Mesenchymal stem cell (in vitro differentiated cells and primary cell): ENCODE data around the gene OSGIN1.

Experiments used
- DNase-seq: peaks from one replicate; pipeline ENCODE4 v3.0.0-alpha.2; 2013
- H2AFZ ChIP-seq: one replicate; pipeline ENCODE4 v1.6.1; 2013; ENCODE audit warnings: low read depth, mild to moderate bottlenecking, control low read depth, inconsistent platforms, low read length, moderate library complexity
- H2AK5ac ChIP-seq: 2 replicates; pipeline ENCODE4 v1.6.1; 2013; ENCODE audit warnings: low read length, moderate library complexity, mild to moderate bottlenecking, inconsistent platforms; ENCODE audit not compliant: severe bottlenecking
- H2BK120ac ChIP-seq: one replicate; pipeline ENCODE4 v1.6.1; 2013; ENCODE audit warnings: low read depth, mild to moderate bottlenecking, inconsistent platforms, low read length, moderate library complexity
- H2BK12ac ChIP-seq, 2 experiments: one replicate each; pipeline ENCODE4 v1.6.1; 2013; ENCODE audit warnings: inconsistent platforms in 2 of 2, low read length in 2 of 2, mild to moderate bottlenecking in 2 of 2, moderate library complexity in 2 of 2, control low read depth in 1 of 2
- H2BK15ac ChIP-seq: one replicate; pipeline ENCODE4 v1.6.1; 2013; ENCODE audit warnings: mild to moderate bottlenecking, low read depth, inconsistent platforms; ENCODE audit not compliant: poor library complexity, severe bottlenecking
- H2BK5ac ChIP-seq: 2 replicates; pipeline ENCODE4 v1.6.1; 2013; ENCODE audit warnings: low read depth, mild to moderate bottlenecking, low read length, control low read depth, inconsistent platforms; ENCODE audit not compliant: poor library complexity, severe bottlenecking
- H3K14ac ChIP-seq, 2 experiments: one replicate each; pipeline ENCODE4 v1.6.1; 2013; ENCODE audit warnings: inconsistent platforms in 2 of 2, low read length in 2 of 2, control low read depth in 1 of 2, mild to moderate bottlenecking in 1 of 2, moderate library complexity in 1 of 2
- H3K18ac ChIP-seq, 2 experiments: one replicate each; pipeline ENCODE4 v1.6.1; 2013; ENCODE audit warnings: inconsistent platforms in 2 of 2, low read length in 2 of 2, control low read depth in 1 of 2, low read depth in 1 of 2, mild to moderate bottlenecking in 1 of 2
- H3K23ac ChIP-seq, 2 experiments: one replicate each; pipeline ENCODE4 v1.6.1; 2013; ENCODE audit warnings: inconsistent platforms in 2 of 2, low read length in 2 of 2, mild to moderate bottlenecking in 2 of 2, moderate library complexity in 2 of 2, control low read depth in 1 of 2
- H3K27ac ChIP-seq: 2 replicates; pipeline ENCODE4 v1.5.1; 2013; ENCODE audit warnings: mild to moderate bottlenecking, moderate library complexity, low read length, control low read depth, inconsistent platforms; ENCODE audit not compliant: poor library complexity, severe bottlenecking
- H3K27me3 ChIP-seq, 2 experiments: 2 replicates each; pipeline versions ENCODE4 v1.6.1 to v1.7.0; 2013; ENCODE audit warnings: low read length in 2 of 2, mild to moderate bottlenecking in 2 of 2, moderate library complexity in 2 of 2, control low read depth in 1 of 2, inconsistent platforms in 1 of 2; ENCODE audit not compliant: control insufficient read depth in 1 of 2, insufficient read depth in 1 of 2
- H3K36me3 ChIP-seq, 2 experiments: 2 replicates each; pipeline versions ENCODE4 v1.6.1 to v1.7.0; 2013; ENCODE audit warnings: low read length in 2 of 2, control low read depth in 1 of 2, inconsistent platforms in 1 of 2, low read depth in 1 of 2, mild to moderate bottlenecking in 1 of 2; ENCODE audit not compliant: insufficient read depth in 2 of 2, control insufficient read depth in 1 of 2
- H3K4ac ChIP-seq, 2 experiments: one replicate each; pipeline ENCODE4 v1.6.1; 2013; ENCODE audit warnings: inconsistent platforms in 2 of 2, low read length in 2 of 2, mild to moderate bottlenecking in 2 of 2, moderate library complexity in 2 of 2, control low read depth in 1 of 2, low read depth in 1 of 2
- H3K4me1 ChIP-seq: 2 replicates; pipeline ENCODE4 v1.6.1; 2013; ENCODE audit warnings: low read depth, low read length, control low read depth; ENCODE audit not compliant: control insufficient read depth, insufficient read depth
- H3K4me2 ChIP-seq: 2 replicates; pipeline ENCODE4 v1.6.1; 2013; ENCODE audit warnings: low read length, mild to moderate bottlenecking, inconsistent platforms; ENCODE audit not compliant: poor library complexity, severe bottlenecking
- H3K4me3 ChIP-seq, 2 experiments: 2 replicates each; pipeline versions ENCODE4 v1.5.1 to v1.7.0; 2013; ENCODE audit warnings: low read length in 2 of 2, mild to moderate bottlenecking in 2 of 2, control low read depth in 1 of 2, low read depth in 1 of 2; ENCODE audit not compliant: insufficient read depth in 1 of 2
- H3K79me1 ChIP-seq: replicated peaks from 2 replicates; pipeline ENCODE4 v1.6.1; 2013; ENCODE audit warnings: mild to moderate bottlenecking, control low read depth, low read length, inconsistent platforms; ENCODE audit not compliant: poor library complexity, severe bottlenecking
- H3K9ac ChIP-seq: 2 replicates; pipeline ENCODE4 v1.7.0; 2013; ENCODE audit warnings: mild to moderate bottlenecking, low read length, moderate library complexity
- H3K9me3 ChIP-seq: 2 replicates; pipeline ENCODE4 v1.7.0; 2013; ENCODE audit warnings: mild to moderate bottlenecking, low read length; ENCODE audit not compliant: control insufficient read depth
- H4K8ac ChIP-seq: one replicate; pipeline ENCODE4 v1.6.1; 2013; ENCODE audit warnings: inconsistent platforms, mild to moderate bottlenecking, low read length, moderate library complexity
- H4K91ac ChIP-seq: one replicate; pipeline ENCODE4 v1.6.1; 2013; ENCODE audit warnings: mild to moderate bottlenecking, low read length, inconsistent platforms
- WGBS: methylation state at CpG from one replicate; pipeline ENCODE4 v1.1.7; 2013; ENCODE audit warnings: mixed read lengths; 5-methylcytosine and 5-hydroxymethylcytosine counted together

Gene OSGIN1

DNA sequence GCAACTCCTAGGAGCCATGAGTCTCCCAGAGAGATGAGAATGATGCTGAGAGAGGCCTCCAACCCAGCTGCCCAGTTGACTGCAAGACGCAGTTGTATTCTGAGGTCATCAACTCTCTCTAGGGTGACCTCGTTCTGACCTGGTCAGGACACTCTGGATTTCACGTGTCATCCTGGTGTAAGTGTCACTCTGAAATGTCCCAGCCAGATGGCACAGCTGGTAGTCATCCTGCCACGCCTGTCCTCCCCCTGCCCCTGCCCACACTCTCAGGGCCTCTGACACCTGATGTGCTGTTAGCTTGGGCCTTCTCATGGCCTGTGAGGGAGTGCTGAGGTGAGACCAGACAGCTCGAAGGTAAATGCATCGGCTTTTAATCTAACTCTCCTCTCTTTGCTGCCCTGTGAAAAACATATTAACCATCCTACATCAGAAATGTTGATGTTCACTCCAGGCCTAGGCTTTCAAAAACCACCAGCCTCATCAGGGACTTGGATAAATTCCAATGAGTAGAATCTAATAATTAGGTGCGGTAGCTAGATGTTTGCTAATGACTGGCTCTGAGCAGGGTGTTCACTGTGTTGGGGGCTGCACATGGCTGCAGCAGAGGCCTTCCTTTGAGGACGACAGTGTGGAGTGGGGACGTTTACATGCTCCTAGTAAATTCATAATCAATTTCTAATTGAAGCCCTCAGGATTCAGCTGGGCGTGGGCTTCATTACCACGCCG is 40.4 kb upstream of the OSGIN1 start:
- H2BK15ac ChIP-seq = no peak overlapping the region
- no peaks in the 10 kb centered on the region for H3K27me3 ChIP-seq
- H3K27ac ChIP-seq = no peak overlapping the region
- no peak overlapping the region for H3K4ac ChIP-seq
- no peak overlapping the region for H2BK120ac ChIP-seq
- no peak overlapping the region for H3K4me2 ChIP-seq
- H4K8ac ChIP-seq = no peak overlapping the region
- H3K36me3 ChIP-seq = peaks cover 63 to 66% of the 10 kb centered on the region in 2 experiments
- no peak overlapping the region for H3K4me3 ChIP-seq
- no peak overlapping the region for H3K23ac ChIP-seq
- no peak overlapping the region for H2AFZ ChIP-seq
- H2BK5ac ChIP-seq = no peak overlapping the region
- no peak overlapping the region for H2BK12ac ChIP-seq
- H3K4me1 ChIP-seq = peaks cover 5% of the 10 kb centered on the region
- WGBS = 91% methylated on average over 8 of the region's 12 CpGs
- H3K9me3 ChIP-seq = no peaks in the 10 kb centered on the region
- no peak for DNase-seq
- peaks cover 19% of the 10 kb centered on the region for H3K79me1 ChIP-seq
- no peak overlapping the region for H3K14ac ChIP-seq
- no peak overlapping the region for H3K18ac ChIP-seq
- H3K9ac ChIP-seq = no peak overlapping the region
- H4K91ac ChIP-seq = no peak overlapping the region
- no peak overlapping the region for H2AK5ac ChIP-seq

DNA sequence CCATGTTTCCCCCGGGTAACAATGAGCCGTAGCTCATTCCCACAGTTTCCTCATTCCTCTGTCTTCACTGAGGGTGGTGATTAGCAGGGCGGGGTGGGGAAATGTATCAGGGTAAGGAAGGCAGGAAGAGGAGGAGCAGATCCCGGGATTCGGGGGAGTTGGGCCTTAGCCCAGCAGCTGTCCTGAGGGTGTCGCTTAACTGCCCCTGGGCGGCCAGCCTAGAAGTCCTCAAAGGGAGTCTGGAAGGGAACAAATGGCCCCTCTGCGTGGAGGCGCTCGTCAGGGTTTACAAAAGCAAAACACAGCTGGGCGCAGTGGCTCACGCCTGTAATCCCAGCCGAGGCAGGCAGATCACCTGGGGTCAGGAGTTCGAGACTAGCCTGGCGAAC is 39.8 kb upstream of the OSGIN1 start:
- Histone ChIP-seq H3K9me3 (no peaks in the 10 kb centered on the region), H3K27me3 (no peaks in the 10 kb centered on the region), H4K91ac (no peak overlapping the region), H3K4me3 (no peak overlapping the region), H2BK12ac (no peak overlapping the region), H3K4me1 (peaks cover 5% of the 10 kb centered on the region), H2AK5ac (no peak overlapping the region), H3K14ac (no peak overlapping the region), H3K27ac (no peak overlapping the region), H2BK5ac (no peak overlapping the region), H2BK120ac (no peak overlapping the region), H3K23ac (no peak overlapping the region), H3K36me3 (peaks cover 67 to 69% of the 10 kb centered on the region in 2 experiments), H2AFZ (no peak overlapping the region), H3K9ac (no peak overlapping the region), H2BK15ac (no peak overlapping the region), H3K79me1 (peaks cover 18% of the 10 kb centered on the region), H3K18ac (no peak overlapping the region), H4K8ac (no peak overlapping the region), H3K4me2 (no peak overlapping the region), H3K4ac (no peak overlapping the region)
- no peak for DNase-seq
- WGBS = 85% methylated on average over 13 of the region's 15 CpGs

GRCh38 chr16:83914091-83914710 is 38.8 kb upstream of the OSGIN1 start:
- H3K27me3 ChIP-seq = no peaks in the 10 kb centered on the region
- no peak overlapping the region for H3K4ac ChIP-seq
- H3K14ac ChIP-seq = no peak overlapping the region
- no peaks in the 10 kb centered on the region for H3K9me3 ChIP-seq
- no peak overlapping the region for H3K27ac ChIP-seq
- no peak overlapping the region for H2BK5ac ChIP-seq
- no peak overlapping the region for H4K8ac ChIP-seq
- no peak overlapping the region for H2BK12ac ChIP-seq
- DNase-seq = no peak
- no peak overlapping the region for H2BK120ac ChIP-seq
- peaks cover 13% of the 10 kb centered on the region for H3K79me1 ChIP-seq
- no peak overlapping the region for H3K4me3 ChIP-seq
- peaks cover 2% of the 10 kb centered on the region for H3K4me1 ChIP-seq
- H2AFZ ChIP-seq = no peak overlapping the region
- no peak overlapping the region for H3K18ac ChIP-seq
- H3K9ac ChIP-seq = no peak overlapping the region
- H2BK15ac ChIP-seq = no peak overlapping the region
- no peak overlapping the region for H3K23ac ChIP-seq
- WGBS = 96% methylated on average over 21 of the region's 21 CpGs
- no peak overlapping the region for H3K4me2 ChIP-seq
- peaks cover 70 to 72% of the 10 kb centered on the region in 2 experiments for H3K36me3 ChIP-seq
- H2AK5ac ChIP-seq = no peak overlapping the region
- H4K91ac ChIP-seq = no peak overlapping the region

DNA sequence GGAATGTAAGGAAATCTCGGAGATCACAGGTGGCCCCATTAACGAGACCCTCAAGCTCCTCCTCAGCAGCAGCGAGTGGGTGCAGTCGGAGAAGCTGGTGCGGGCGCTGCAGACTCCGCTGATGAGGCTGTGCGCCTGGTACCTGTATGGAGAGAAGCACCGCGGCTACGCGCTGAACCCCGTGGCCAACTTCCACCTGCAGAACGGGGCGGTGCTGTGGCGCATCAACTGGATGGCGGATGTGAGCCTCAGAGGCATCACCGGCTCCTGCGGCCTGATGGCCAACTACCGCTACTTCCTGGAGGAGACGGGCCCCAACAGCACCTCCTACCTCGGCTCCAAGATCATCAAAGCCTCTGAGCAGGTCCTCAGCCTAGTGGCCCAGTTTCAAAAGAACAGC is 38.0 kb upstream of the OSGIN1 start:
- Histone ChIP-seq H3K14ac (no peak overlapping the region), H3K4me1 (peaks cover 2% of the 10 kb centered on the region), H3K27me3 (no peaks in the 10 kb centered on the region), H3K36me3 (peaks cover 73 to 74% of the 10 kb centered on the region in 2 experiments), H4K8ac (no peak overlapping the region), H3K79me1 (peaks cover 13% of the 10 kb centered on the region), H2AK5ac (no peak overlapping the region), H3K4me3 (no peak overlapping the region), H2BK120ac (no peak overlapping the region), H2BK15ac (no peak overlapping the region), H3K9me3 (no peaks in the 10 kb centered on the region), H3K4me2 (no peak overlapping the region), H3K9ac (no peak overlapping the region), H3K23ac (no peak overlapping the region), H3K27ac (no peak overlapping the region), H3K18ac (no peak overlapping the region), H2BK12ac (no peak overlapping the region), H2BK5ac (no peak overlapping the region), H2AFZ (no peak overlapping the region), H4K91ac (no peak overlapping the region), H3K4ac (no peak overlapping the region)
- no peak for DNase-seq
- WGBS = 98% methylated on average over 22 of the region's 22 CpGs
